ENCODE measurements around the gene ESPNL. TPM values are rescaled to one million over a fixed set of nuclear protein-coding genes. Genes with fewer than 3 reads are reported as not detected.

The ESPNL gene
- total and polyA plus RNA-seq, 2 of the 4 experiments (the other 2 are of a cell fraction): 2.0 TPM

- Histone ChIP-seq H3K36me3 (ENCODE audit: control insufficient read depth, insufficient read depth, low read length) (no peaks in the 10 kb centered on the region), H3K9me3 (ENCODE audit: control insufficient read depth, insufficient read depth, low read length) (no peaks in the 10 kb centered on the region), H2AK5ac (ENCODE audit: low read depth, low read length) (no peak overlapping the region), H3K4me1 (ENCODE audit: control insufficient read depth, insufficient read depth, low read length) (no peaks in the 10 kb centered on the region), H3K23ac (ENCODE audit: low read depth, low read length) (no peak overlapping the region), H3K56ac (ENCODE audit: extremely low read depth, insufficient read depth, low read length) (no peak overlapping the region), H4K91ac (ENCODE audit: insufficient read depth, low read depth, low read length) (no peak overlapping the region), H4K20me1 (ENCODE audit: insufficient read depth, low read length) (no peaks in the 10 kb centered on the region), H3K4me3 (ENCODE audit: insufficient read depth, low read depth, low read length) (no peak overlapping the region), H3K79me1 (ENCODE audit: low read depth in 1 of 2, low read length in 2 of 2) (no peaks in the 10 kb centered on the region), H2AK9ac (replicated peaks; ENCODE audit: low read depth, low read length, poor library complexity) (no peak overlapping the region), H4K8ac (ENCODE audit: low read depth in 2 of 2, low read length in 2 of 2) (no peak overlapping the region), H2BK20ac (ENCODE audit: low read depth, low read length) (no peak overlapping the region), H4K5ac (ENCODE audit: low read depth, low read length) (no peak overlapping the region), H3K9me1 (ENCODE audit: insufficient read depth, low read length) (no peaks in the 10 kb centered on the region), H3K9ac (ENCODE audit: low read depth, low read length) (no peak overlapping the region), H3K4ac (ENCODE audit: low read depth, low read length) (no peak overlapping the region), H3K4me2 (ENCODE audit: low read depth, low read length) (no peak overlapping the region), H3K27me3 (ENCODE audit: control insufficient read depth, insufficient read depth, low read length) (no peaks in the 10 kb centered on the region; the same call in 1 of the 2 replicates), H3K14ac (replicated peaks; ENCODE audit: low read depth, low read length) (no peak overlapping the region), H2BK15ac (ENCODE audit: low read depth, low read length) (no peak overlapping the region), H2BK5ac (ENCODE audit: low read depth, low read length, poor library complexity, severe bottlenecking) (no peak overlapping the region), H2BK120ac (ENCODE audit: low read depth, low read length) (no peak overlapping the region), H3K27ac (ENCODE audit: insufficient read depth, low read length) (no peak overlapping the region), H3K18ac (ENCODE audit: low read depth, low read length) (no peak overlapping the region), H2AFZ (replicated peaks; ENCODE audit: low read length, poor library complexity) (no peak overlapping the region)
- ATAC-seq (ENCODE audit: low read depth) (no peak), DNase-seq (no peak)
- ChIA-PET CTCF (no interaction called here), POLR2A (ENCODE audit: unreplicated experiment) (no interaction called here)
- BruUV-seq (replicated peaks): no TSS peak
- intact Hi-C loops (cut with micrococcal nuclease) (no loop called here), in situ Hi-C loops (cut with MboI; ENCODE audit: low sequenced_read_pairs) (no loop called here), dilution Hi-C loops (cut with HindIII; ENCODE audit: low sequenced_read_pairs, unreplicated experiment) (no loop called here)
- no peak for TF ChIP-seq USF2 (IDR thresholded peaks at IDR 0.05; ENCODE audit: low read depth, low read length)
- no peak for TF ChIP-seq MAFK (IDR thresholded peaks at IDR 0.05; ENCODE audit: low read depth, low read length)
- no peak for TF ChIP-seq RFX5 (IDR thresholded peaks at IDR 0.05; ENCODE audit: low read depth, low read length)
- TF ChIP-seq RAD21 (IDR thresholded peaks at IDR 0.05; ENCODE audit: low read length): no peak
- TF ChIP-seq POLR2A (IDR thresholded peaks at IDR 0.05; ENCODE audit: low read depth, low read length): no peak
- TF ChIP-seq MAZ (IDR thresholded peaks at IDR 0.05; ENCODE audit: borderline replicate concordance, low read depth, low read length): no peak
- TF ChIP-seq BHLHE40 (IDR thresholded peaks at IDR 0.05; ENCODE audit: low read depth, low read length): no peak
- TF ChIP-seq MXI1 (IDR thresholded peaks at IDR 0.05; ENCODE audit: borderline replicate concordance, low read depth, low read length): no peak
- TF ChIP-seq RCOR1 (IDR thresholded peaks at IDR 0.05; ENCODE audit: insufficient replicate concordance, low read length): no peak
- TF ChIP-seq NFE2L2 (IDR thresholded peaks at IDR 0.05; ENCODE audit: low read depth, low read length): no peak
- TF ChIP-seq CHD1 (IDR thresholded peaks at IDR 0.05; ENCODE audit: low read depth, low read length): no peak
- TF ChIP-seq CTCF (conservative IDR thresholded peaks at IDR 0.05; ENCODE audit: low read depth, low read length): no peak
- no peak for TF ChIP-seq CEBPB (IDR thresholded peaks at IDR 0.05; ENCODE audit: low read depth, low read length)
- no peak for TF ChIP-seq FOS (IDR thresholded peaks at IDR 0.05; ENCODE audit: low read depth, low read length)
- TF ChIP-seq SMC3 (IDR thresholded peaks at IDR 0.05; ENCODE audit: low read depth, low read length): no peak
- no peak for TF ChIP-seq ELK1 (IDR thresholded peaks at IDR 0.05; ENCODE audit: borderline replicate concordance, low read depth, low read length)
- WGBS, 2 experiments (ENCODE audit: extremely low coverage in 2 of 2, insufficient read length in 1 of 2): 84% methylated on average over 10 of the region's 18 CpGs; no CpG with 5 or more reads in 1 of the 2 experiments
These were observed 3.5 kb downstream of the ESPNL start for GRCh38 chr2:238103465-238104225.

Measured in IMR-90 (cell line).